GM10248 (cell line): ENCODE data around the gene IPO11.

Source experiments
- CTCF ChIA-PET: fragments of 300-600 bp; sonication (Branson Sonifier 250); formaldehyde crosslinking; extraction: SDS; loops from one replicate; lab custom pipeline; 2021; ENCODE audit warnings: antibody characterized with exemption; lab: Yijun Ruan, JAX
- POLR2A ChIA-PET: fragments of 350-650 bp; sonication (Branson Sonifier 250); formaldehyde crosslinking; extraction: SDS; loops from one replicate; lab custom pipeline; 2020; ENCODE audit warnings: antibody characterized with exemption; lab: Yijun Ruan, JAX
- DNase-seq: peaks from one replicate; pipeline ENCODE4 v3.0.0; 2012; ENCODE audit errors: extremely low spot score
- CTCF ChIP-seq: IDR thresholded peaks from 2 replicates; pipeline ENCODE4 v1.5.1; 2012; ENCODE audit warnings: mild to moderate bottlenecking, low read depth; ENCODE audit errors: extremely low read depth, missing control alignments, control extremely low read depth

IPO11 gene

GRCh38 chr5:62584391-62584790 is 171.8 kb downstream of the IPO11 start:
- no peak for TF ChIP-seq CTCF
- ChIA-PET POLR2A (no interaction called here), CTCF (interaction anchor here (1.1 to 3.7 kb wide), 5 partner anchors 9 to 81 kb away, joined by 3 to 18 read pairs (median 3); no protein-coding TSS in a partner anchor)
- no peak for DNase-seq

- ChIA-PET CTCF (interaction anchor here (1.3 to 1.4 kb wide), 2 partner anchors 8 to 16 kb away, joined by 3 read pairs; no protein-coding TSS in a partner anchor), POLR2A (no interaction called here)
- TF ChIP-seq CTCF, result no peak
- DNase-seq, result no peak
These were observed 172.7 kb downstream of the IPO11 start for GRCh38 chr5:62585306-62585705.

GRCh38 chr5:62585751-62586150 is 173.2 kb downstream of the IPO11 start:
- POLR2A ChIA-PET, result no interaction called here
- TF ChIP-seq CTCF, result no peak
- DNase-seq, result no peak
- CTCF ChIA-PET, result interaction anchor here (1.4 to 1.5 kb wide), 2 partner anchors 8 to 31 kb away, joined by 3 to 4 read pairs; no protein-coding TSS in a partner anchor

- no peak for DNase-seq
- no peak for TF ChIP-seq CTCF
- ChIA-PET CTCF (interaction anchor here (1.4 to 1.7 kb wide), 3 partner anchors 10 to 31 kb away, joined by 3 to 5 read pairs (median 4); no protein-coding TSS in a partner anchor), POLR2A (no interaction called here)
These were observed 175.2 kb downstream of the IPO11 start for GRCh38 chr5:62587737-62588136.

GRCh38 chr5:62588668-62589067 is 176.1 kb downstream of the IPO11 start:
- DNase-seq, result no peak
- TF ChIP-seq CTCF, result no peak
- ChIA-PET CTCF (interaction anchor here (1.7 kb wide), 1 partner anchor 9 kb away, joined by 3 read pairs; no protein-coding TSS in a partner anchor), POLR2A (no interaction called here)

- POLR2A ChIA-PET, result no interaction called here
- no peak for DNase-seq
- TF ChIP-seq CTCF, result no peak
- CTCF ChIA-PET, result no interaction called here
These were observed 176.9 kb downstream of the IPO11 start for GRCh38 chr5:62589504-62589903.
